IMR-90 (cell line): ENCODE measurements around the gene GKN2. TPM values are rescaled to one million over a fixed set of nuclear protein-coding genes. Genes with fewer than 3 reads are reported as not detected.
A peak's percentile ranks its signal among the peaks of the same experiment; 100 is the strongest.

ENCODE experiments used
- ATAC-seq: fragments of 200-7000 bp; cut with Tn5 transposase; 2 replicates; pipeline ENCODE4 v1.9.1; 2020; ENCODE audit warnings: low read depth, mild to moderate bottlenecking, moderate library complexity
- BruUV-seq: library from RNA; stranded (reverse); fragments of 400-500 nt; replicated peaks from 2 replicates; lab custom pipeline; 2021; lab: Mats Ljungman, UMichigan
- CTCF ChIA-PET: fragments of 300-600 bp; formaldehyde crosslinking; extraction: SDS; loops from one replicate; lab custom pipeline; 2021; ENCODE audit warnings: antibody characterized with exemption; lab: Yijun Ruan, JAX
- POLR2A ChIA-PET: fragments of 300-600 bp; sonication (Branson Sonifier 250); formaldehyde crosslinking; loops from one replicate; lab custom pipeline; 2022; ENCODE audit warnings: antibody characterized with exemption; ENCODE audit not compliant: unreplicated experiment; lab: Charles Lee
- DNase-seq: peaks from one replicate; pipeline ENCODE4 v3.0.0; 2013
- H2AFZ ChIP-seq: replicated peaks from 2 replicates; pipeline ENCODE3; 2013; ENCODE audit warnings: low read length, mild to moderate bottlenecking; ENCODE audit not compliant: poor library complexity
- H2AK5ac ChIP-seq: 2 replicates; pipeline ENCODE4 v1.6.1; 2013; ENCODE audit warnings: low read depth, low read length, inconsistent platforms
- H2AK9ac ChIP-seq: replicated peaks from 2 replicates; pipeline ENCODE3; 2013; ENCODE audit warnings: mild to moderate bottlenecking, low read depth, low read length, moderate library complexity; ENCODE audit not compliant: poor library complexity
- H2BK120ac ChIP-seq: 2 replicates; pipeline ENCODE4 v1.6.1; 2013; ENCODE audit warnings: low read depth, low read length, inconsistent platforms
- H2BK15ac ChIP-seq: 3 replicates; pipeline ENCODE4 v1.6.1; 2013; ENCODE audit warnings: low read depth, low read length, inconsistent platforms
- H2BK20ac ChIP-seq: 2 replicates; pipeline ENCODE4 v1.6.1; 2013; ENCODE audit warnings: low read depth, mild to moderate bottlenecking, inconsistent platforms, low read length, moderate library complexity
- H2BK5ac ChIP-seq: 2 replicates; pipeline ENCODE4 v1.6.1; 2013; ENCODE audit warnings: mild to moderate bottlenecking, low read depth, low read length, inconsistent platforms; ENCODE audit not compliant: poor library complexity, severe bottlenecking
- H3K14ac ChIP-seq: replicated peaks from 2 replicates; pipeline ENCODE4 v1.6.1; 2013; ENCODE audit warnings: low read depth, low read length, inconsistent platforms
- H3K18ac ChIP-seq: 2 replicates; pipeline ENCODE4 v1.6.1; 2013; ENCODE audit warnings: low read depth, low read length, control low read depth
- H3K23ac ChIP-seq: 2 replicates; pipeline ENCODE4 v1.6.1; 2013; ENCODE audit warnings: low read depth, low read length, inconsistent platforms
- H3K27ac ChIP-seq: 2 replicates; pipeline ENCODE4 v1.5.1; 2013; ENCODE audit warnings: mild to moderate bottlenecking, control low read depth, low read length; ENCODE audit not compliant: insufficient read depth
- H3K27me3 ChIP-seq: 2 replicates; pipeline ENCODE4 v1.6.1; 2013; ENCODE audit warnings: low read length; ENCODE audit not compliant: control insufficient read depth, insufficient read depth
- H3K36me3 ChIP-seq: 2 replicates; pipeline ENCODE4 v1.6.1; 2013; ENCODE audit warnings: low read length, mixed read lengths; ENCODE audit not compliant: control insufficient read depth, insufficient read depth
- H3K4ac ChIP-seq: 2 replicates; pipeline ENCODE4 v1.6.1; 2013; ENCODE audit warnings: low read depth, low read length, inconsistent platforms
- H3K4me1 ChIP-seq: 2 replicates; pipeline ENCODE4 v1.6.1; 2013; ENCODE audit warnings: low read length, mixed read lengths; ENCODE audit not compliant: control insufficient read depth, insufficient read depth
- H3K4me2 ChIP-seq: 2 replicates; pipeline ENCODE4 v1.6.1; 2013; ENCODE audit warnings: low read depth, mild to moderate bottlenecking, control low read depth, low read length, moderate library complexity
- H3K4me3 ChIP-seq: 2 replicates; pipeline ENCODE4 v1.5.1; 2013; ENCODE audit warnings: low read depth, mild to moderate bottlenecking, control low read depth, low read length, moderate library complexity; ENCODE audit not compliant: insufficient read depth
- H3K56ac ChIP-seq: 2 replicates; pipeline ENCODE4 v1.6.1; 2013; ENCODE audit warnings: low read length, inconsistent platforms; ENCODE audit not compliant: insufficient read depth; ENCODE audit errors: extremely low read depth
- H3K79me1 ChIP-seq, 2 experiments: 2 replicates each; pipeline ENCODE4 v1.6.1; 2013; ENCODE audit warnings: low read length in 2 of 2, inconsistent platforms in 1 of 2, low read depth in 1 of 2
- H3K9ac ChIP-seq: 2 replicates; pipeline ENCODE4 v1.6.1; 2013; ENCODE audit warnings: low read depth, low read length, control low read depth
- H3K9me1 ChIP-seq: 2 replicates; pipeline ENCODE4 v1.6.1; 2013; ENCODE audit warnings: low read length, inconsistent platforms; ENCODE audit not compliant: insufficient read depth
- H3K9me3 ChIP-seq: 2 replicates; pipeline ENCODE4 v1.6.1; 2013; ENCODE audit warnings: low read length; ENCODE audit not compliant: control insufficient read depth, insufficient read depth
- H4K20me1 ChIP-seq: 2 replicates; pipeline ENCODE4 v1.6.1; 2013; ENCODE audit warnings: low read length, inconsistent platforms; ENCODE audit not compliant: insufficient read depth
- H4K5ac ChIP-seq: 2 replicates; pipeline ENCODE4 v1.6.1; 2013; ENCODE audit warnings: mild to moderate bottlenecking, low read depth, low read length, control low read depth
- H4K8ac ChIP-seq, 2 experiments: 2 replicates each; pipeline ENCODE4 v1.6.1; 2013; ENCODE audit warnings: low read depth in 2 of 2, low read length in 2 of 2, control low read depth in 1 of 2, inconsistent platforms in 1 of 2
- H4K91ac ChIP-seq: 2 replicates; pipeline ENCODE4 v1.6.1; 2013; ENCODE audit warnings: low read depth, low read length, inconsistent platforms; ENCODE audit not compliant: insufficient read depth
- BHLHE40 ChIP-seq: fragments of 150-350 bp; IDR thresholded peaks from 2 replicates; pipeline ENCODE4 v1.6.1; 2016; ENCODE audit warnings: mild to moderate bottlenecking, low read depth, low read length
- CEBPB ChIP-seq: IDR thresholded peaks from 2 replicates; pipeline ENCODE4 v1.6.1; 2012; ENCODE audit warnings: low read depth, low read length, improper control_type of control experiment
- CHD1 ChIP-seq: IDR thresholded peaks from 2 replicates; pipeline ENCODE4 v1.6.1; 2012; ENCODE audit warnings: low read depth, low read length, improper control_type of control experiment
- MAFK ChIP-seq: IDR thresholded peaks from 2 replicates; pipeline ENCODE4 v1.6.1; 2012; ENCODE audit warnings: low read depth, low read length, improper control_type of control experiment
- MAZ ChIP-seq: IDR thresholded peaks from 2 replicates; pipeline ENCODE4 v1.6.1; 2012; ENCODE audit warnings: low read depth, mild to moderate bottlenecking, low read length, improper control_type of control experiment, moderate library complexity, borderline replicate concordance
- MXI1 ChIP-seq: IDR thresholded peaks from 2 replicates; pipeline ENCODE4 v1.6.1; 2012; ENCODE audit warnings: low read depth, mild to moderate bottlenecking, low read length, moderate library complexity, borderline replicate concordance
- NFE2L2 ChIP-seq: fragments of 150-350 bp; IDR thresholded peaks from 2 replicates; pipeline ENCODE4 v1.6.1; 2016; ENCODE audit warnings: low read depth, mild to moderate bottlenecking, low read length
- POLR2A ChIP-seq: IDR thresholded peaks from 2 replicates; pipeline ENCODE4 v1.6.1; 2012; ENCODE audit warnings: mild to moderate bottlenecking, low read depth, low read length
- RCOR1 ChIP-seq: IDR thresholded peaks from 2 replicates; pipeline ENCODE4 v1.6.1; 2012; ENCODE audit warnings: mild to moderate bottlenecking, low read length, improper control_type of control experiment; ENCODE audit not compliant: insufficient replicate concordance
- RFX5 ChIP-seq: IDR thresholded peaks from 2 replicates; pipeline ENCODE4 v1.8.0; 2012; ENCODE audit warnings: low read depth, mild to moderate bottlenecking, low read length, moderate library complexity
- SMC3 ChIP-seq: fragments of 150-350 bp; IDR thresholded peaks from 2 replicates; pipeline ENCODE4 v1.6.1; 2016; ENCODE audit warnings: low read depth, mild to moderate bottlenecking, antibody characterized with exemption, low read length, moderate library complexity
- WGBS, 2 experiments: methylation state at CpG; one replicate each; pipeline versions ENCODE4 v1.1.5 to v1.1.7; 2013; ENCODE audit warnings: missing lambda C conversion rate in 2 of 2; ENCODE audit not compliant: insufficient read length in 1 of 2; ENCODE audit errors: extremely low coverage in 2 of 2; 5-methylcytosine and 5-hydroxymethylcytosine counted together
- dilution Hi-C: fragments of 300-500 bp; cut with HindIII; formaldehyde crosslinking; loops from one replicate; pipeline ENCODE4 v1.14.3; 2018; ENCODE audit warnings: low sequenced_read_pairs; ENCODE audit not compliant: unreplicated experiment
- in situ Hi-C: fragments of 300-500 bp; cut with MboI; formaldehyde crosslinking; loops from 3 replicates; pipeline ENCODE4 v1.14.3; 2019; ENCODE audit warnings: low sequenced_read_pairs, inconsistent platforms, mixed read lengths
- intact Hi-C: fragments of 100-400 bp; cut with micrococcal nuclease; formaldehyde crosslinking; loops from 2 replicates; pipeline ENCODE4 v1.10.0; 2022
- polyA plus RNA-seq, 3 experiments: library from polyadenylated mRNA; depleted of rRNA; stranded (reverse); fragments of >200 nt; gene quantifications; 2 replicates each; pipeline ENCODE4 v1.2.3, GENCODE V29; 2012; ENCODE audit warnings: low replicate concordance in 1 of 3
- total RNA-seq: library from RNA; depleted of rRNA; stranded (reverse); fragments of >200 nt; gene quantifications from 2 replicates; pipeline ENCODE4 v1.2.3, GENCODE V29; 2012
- TF ChIP-seq, protein P1 (sequence below): fragments of 150-350 bp; IDR thresholded peaks from 2 replicates; pipeline ENCODE4 v1.6.1; 2016; ENCODE audit warnings: low read depth, mild to moderate bottlenecking, low read length, moderate library complexity, borderline replicate concordance
- TF ChIP-seq, protein P2 (sequence below): fragments of 150-350 bp; IDR thresholded peaks from 2 replicates; pipeline ENCODE4 v1.6.1; 2017; ENCODE audit warnings: mild to moderate bottlenecking, antibody characterized with exemption, low read length, low read depth

Gene GKN2
- total and polyA plus RNA-seq, 2 of the 4 experiments (the other 2 are of a cell fraction) = not detected

DNA sequence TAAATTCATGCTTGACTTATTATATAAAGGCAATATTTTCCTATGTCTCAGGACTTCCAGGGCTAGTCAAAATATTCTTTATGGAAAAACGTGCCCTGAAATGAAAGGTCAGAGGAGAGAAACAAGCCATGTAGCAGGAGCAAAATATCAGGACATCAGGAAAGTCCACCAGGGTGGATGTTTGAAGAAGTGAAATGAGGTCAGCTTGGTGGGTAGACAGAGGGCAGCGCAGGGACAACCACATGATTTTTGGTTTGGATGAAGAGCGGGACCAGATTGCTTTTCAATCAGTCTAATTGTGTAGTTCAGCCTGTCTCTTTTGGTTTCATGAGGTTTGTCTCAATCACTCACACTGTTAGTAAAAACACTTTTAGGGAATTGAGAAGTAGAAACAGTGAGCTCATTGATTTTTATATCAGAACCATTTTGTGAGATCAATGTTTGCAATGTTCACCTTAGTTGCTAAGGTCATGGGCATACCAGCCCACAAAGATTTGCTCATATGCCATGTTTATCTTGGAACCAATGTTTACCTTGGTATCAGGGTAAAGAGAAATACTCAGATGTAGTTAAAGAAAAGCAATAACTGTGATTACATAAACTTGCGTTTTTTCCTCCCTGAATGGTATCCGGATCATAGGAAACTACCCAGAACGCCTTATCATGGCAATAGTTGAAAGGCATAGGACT is 32.1 kb downstream of the GKN2 start:
- no peaks in the 10 kb centered on the region for H3K27me3 ChIP-seq
- peaks cover 3% of the 10 kb centered on the region; the same call in 1 of the 2 replicates for H3K4me1 ChIP-seq
- no peak overlapping the region for H2BK120ac ChIP-seq
- no peak overlapping the region for H3K4me3 ChIP-seq
- H4K5ac ChIP-seq = no peak overlapping the region; the same call in 1 of the 2 replicates
- peaks cover 9% of the 10 kb centered on the region for H3K9me1 ChIP-seq
- no peak overlapping the region for H2AFZ ChIP-seq
- no peak for DNase-seq
- in situ Hi-C loops (loop anchor here (10.0 kb wide), 1 partner anchor 456 kb away; the partner anchor contains the start of genes APLF and FBXO48), dilution Hi-C loops (no loop called here), intact Hi-C loops (no loop called here)
- H4K20me1 ChIP-seq = no peaks in the 10 kb centered on the region
- ChIA-PET CTCF (interaction anchor here (0.7 kb wide), 1 partner anchor 211 kb away, joined by 3 read pairs; no protein-coding TSS in a partner anchor), POLR2A (no interaction called here)
- TF ChIP-seq CEBPB (no peak), BHLHE40 (no peak), MAFK (no peak), RCOR1 (no peak), MXI1 (no peak), SMC3 (no peak), POLR2A (no peak), MAZ (no peak), NFE2L2 (no peak), CHD1 (no peak), RFX5 (no peak)
- TF ChIP-seq, protein P1, sequence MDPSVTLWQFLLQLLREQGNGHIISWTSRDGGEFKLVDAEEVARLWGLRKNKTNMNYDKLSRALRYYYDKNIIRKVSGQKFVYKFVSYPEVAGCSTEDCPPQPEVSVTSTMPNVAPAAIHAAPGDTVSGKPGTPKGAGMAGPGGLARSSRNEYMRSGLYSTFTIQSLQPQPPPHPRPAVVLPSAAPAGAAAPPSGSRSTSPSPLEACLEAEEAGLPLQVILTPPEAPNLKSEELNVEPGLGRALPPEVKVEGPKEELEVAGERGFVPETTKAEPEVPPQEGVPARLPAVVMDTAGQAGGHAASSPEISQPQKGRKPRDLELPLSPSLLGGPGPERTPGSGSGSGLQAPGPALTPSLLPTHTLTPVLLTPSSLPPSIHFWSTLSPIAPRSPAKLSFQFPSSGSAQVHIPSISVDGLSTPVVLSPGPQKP = no peak
- TF ChIP-seq, protein P2, sequence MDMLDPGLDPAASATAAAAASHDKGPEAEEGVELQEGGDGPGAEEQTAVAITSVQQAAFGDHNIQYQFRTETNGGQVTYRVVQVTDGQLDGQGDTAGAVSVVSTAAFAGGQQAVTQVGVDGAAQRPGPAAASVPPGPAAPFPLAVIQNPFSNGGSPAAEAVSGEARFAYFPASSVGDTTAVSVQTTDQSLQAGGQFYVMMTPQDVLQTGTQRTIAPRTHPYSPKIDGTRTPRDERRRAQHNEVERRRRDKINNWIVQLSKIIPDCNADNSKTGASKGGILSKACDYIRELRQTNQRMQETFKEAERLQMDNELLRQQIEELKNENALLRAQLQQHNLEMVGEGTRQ = no peak
- peak overlapping the region; percentile 12; the same call in 1 of the 2 replicates for H2BK20ac ChIP-seq
- H2BK15ac ChIP-seq = no peak overlapping the region
- H3K27ac ChIP-seq = no peak overlapping the region
- H3K23ac ChIP-seq = no peak overlapping the region
- no TSS peak for BruUV-seq
- no peaks in the 10 kb centered on the region; the same call in 1 of the 2 replicates for H3K9me3 ChIP-seq
- H3K18ac ChIP-seq = no peak overlapping the region; the same call in 1 of the 2 replicates
- H3K14ac ChIP-seq = no peak overlapping the region
- H2AK5ac ChIP-seq = no peak overlapping the region
- no peak overlapping the region; the same call in 1 of the 2 replicates for H3K4me2 ChIP-seq
- H2AK9ac ChIP-seq = no peak overlapping the region
- no peak for ATAC-seq
- H3K36me3 ChIP-seq = no peaks in the 10 kb centered on the region
- no peak overlapping the region for H4K8ac ChIP-seq
- no CpG with 5 or more reads among the region's 6 CpGs for WGBS, 2 experiments
- H2BK5ac ChIP-seq = no peak overlapping the region
- H3K79me1 ChIP-seq = no peaks in the 10 kb centered on the region
- no peak overlapping the region for H3K56ac ChIP-seq
- H4K91ac ChIP-seq = no peak overlapping the region
- H3K9ac ChIP-seq = no peak overlapping the region
- H3K4ac ChIP-seq = no peak overlapping the region
